Measurements from ENCODE around the gene CACNA2D3.
A peak's percentile ranks its signal among the peaks of the same experiment; 100 is the strongest.

Gene CACNA2D3

GRCh38 chr3:54223063-54223462 lies 100.7 kb downstream of the CACNA2D3 start:
- no peak for DNase-seq

DNA sequence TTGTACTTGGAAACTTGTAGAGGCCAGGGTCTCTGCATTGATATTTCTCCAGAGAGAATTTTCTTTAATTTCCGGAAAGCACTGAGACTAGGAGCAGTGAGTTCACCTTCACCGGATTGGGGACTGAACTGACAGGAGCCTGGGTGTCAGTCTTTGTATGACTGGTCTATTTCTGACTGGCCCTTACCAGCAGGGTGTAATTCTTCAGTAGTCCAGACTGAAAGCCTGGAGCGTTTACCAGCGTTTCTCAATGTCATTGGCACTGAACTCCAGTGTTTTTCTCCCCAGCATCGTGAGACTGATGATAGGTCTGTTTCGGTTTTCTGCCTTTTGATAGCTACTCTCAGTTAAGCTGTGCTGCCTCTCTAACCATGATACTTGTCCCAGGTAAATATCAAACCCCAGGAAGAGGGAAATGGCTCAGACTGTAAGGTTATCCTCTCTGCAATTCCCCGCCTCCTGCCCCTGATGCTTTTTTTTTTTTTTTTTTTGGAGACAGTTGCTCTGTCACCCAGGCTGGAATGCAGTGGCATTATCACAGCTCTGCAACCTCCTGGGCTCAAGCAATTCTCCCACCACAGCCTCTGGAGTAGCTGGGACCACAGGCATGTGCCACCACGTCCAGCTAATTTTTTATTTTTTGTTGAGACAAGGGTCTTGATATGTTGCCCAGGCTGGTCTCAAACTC lies 103.6 kb downstream of the CACNA2D3 start:
- DNase-seq: no peak

DNA sequence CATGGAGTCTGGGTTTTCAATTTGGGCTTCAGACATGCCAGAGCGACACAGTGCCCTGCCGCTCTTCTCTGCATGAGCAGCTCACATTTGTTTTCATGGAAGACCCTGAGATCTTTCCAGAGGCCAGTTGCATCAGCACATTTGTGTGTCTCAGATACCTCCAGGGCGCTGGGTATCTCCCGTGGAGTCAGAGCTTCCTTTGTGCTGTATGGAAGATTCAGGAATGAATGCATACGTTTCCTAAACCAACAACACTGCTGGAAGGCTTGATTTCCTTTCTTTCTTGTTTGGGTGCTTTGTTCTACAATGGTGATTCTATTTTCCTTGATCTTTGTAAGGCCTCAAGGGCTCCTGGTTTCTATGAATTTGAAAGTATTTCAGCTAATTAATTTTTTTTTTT lies 106.5 kb downstream of the CACNA2D3 start:
- no peak for DNase-seq

- no peak for DNase-seq
These were observed 110.3 kb downstream of the CACNA2D3 start for GRCh38 chr3:54232618-54233017.

DNA sequence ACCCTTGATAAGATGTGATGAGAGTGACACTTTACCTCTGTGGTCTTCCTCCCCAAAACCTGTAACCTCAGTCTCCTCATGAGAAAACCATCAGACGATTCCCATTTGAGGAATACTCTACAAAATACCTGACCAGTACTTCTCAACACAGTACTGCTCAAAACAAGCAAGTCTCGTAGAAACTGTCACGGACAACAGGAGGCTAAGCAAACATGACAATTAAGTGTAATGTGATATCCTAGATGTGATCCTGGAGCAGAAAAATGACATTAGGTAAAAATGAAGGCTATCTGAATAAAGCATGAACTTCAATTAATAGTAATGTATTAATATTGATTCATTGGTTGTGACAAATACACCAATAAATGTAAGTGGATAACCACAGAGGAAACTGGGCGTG lies 113.6 kb downstream of the CACNA2D3 start:
- DNase-seq: no peak

GRCh38 chr3:54237109-54237508 lies 114.8 kb downstream of the CACNA2D3 start:
- DNase-seq: no peak

GRCh38 chr3:54237788-54238502 lies 115.6 kb downstream of the CACNA2D3 start:
- no peak for DNase-seq

GRCh38 chr3:54240309-54240708 lies 118.0 kb downstream of the CACNA2D3 start:
- DNase-seq: no peak

DNA sequence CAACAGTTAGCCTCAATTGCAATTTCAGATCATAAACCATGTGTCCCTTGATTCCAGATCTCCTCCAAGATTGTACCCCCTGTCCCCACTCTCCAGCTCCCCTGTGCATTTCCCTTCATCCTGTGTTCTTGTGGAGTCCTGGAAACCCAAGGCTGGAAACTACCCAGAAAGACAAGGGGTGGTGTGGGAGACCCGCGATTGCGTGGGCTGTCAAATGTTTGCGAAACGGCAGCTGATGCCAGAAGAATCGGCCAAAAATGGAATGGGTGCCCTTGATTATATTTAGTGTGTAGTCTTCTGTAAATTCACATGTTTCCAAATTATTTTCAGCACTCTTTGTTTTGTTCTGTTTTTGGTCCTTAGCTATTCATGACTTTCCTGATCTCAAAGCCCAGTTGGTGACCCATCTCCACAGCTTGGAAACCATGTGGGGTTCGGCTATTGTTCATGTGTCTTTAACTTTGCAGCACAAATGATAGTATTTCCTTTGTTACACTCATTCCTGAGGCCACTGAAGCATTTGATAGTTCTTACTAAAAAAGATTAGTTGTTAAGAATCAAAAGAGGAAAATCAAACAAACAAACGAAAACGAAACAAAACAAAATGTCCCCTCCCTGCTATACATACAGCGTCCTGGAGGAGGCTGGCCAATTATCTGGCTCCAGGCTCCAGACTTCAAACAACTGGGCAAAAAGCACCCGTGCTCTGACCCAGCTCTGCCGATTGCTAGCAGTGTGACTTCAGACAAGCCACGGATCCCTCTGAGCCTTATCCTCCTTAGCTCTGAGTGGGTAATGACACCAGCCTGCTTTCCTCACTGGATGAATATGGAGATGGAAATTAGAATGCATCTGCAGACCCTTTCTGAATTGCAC lies 120.9 kb downstream of the CACNA2D3 start:
- DNase-seq: peak; percentile 63

DNA sequence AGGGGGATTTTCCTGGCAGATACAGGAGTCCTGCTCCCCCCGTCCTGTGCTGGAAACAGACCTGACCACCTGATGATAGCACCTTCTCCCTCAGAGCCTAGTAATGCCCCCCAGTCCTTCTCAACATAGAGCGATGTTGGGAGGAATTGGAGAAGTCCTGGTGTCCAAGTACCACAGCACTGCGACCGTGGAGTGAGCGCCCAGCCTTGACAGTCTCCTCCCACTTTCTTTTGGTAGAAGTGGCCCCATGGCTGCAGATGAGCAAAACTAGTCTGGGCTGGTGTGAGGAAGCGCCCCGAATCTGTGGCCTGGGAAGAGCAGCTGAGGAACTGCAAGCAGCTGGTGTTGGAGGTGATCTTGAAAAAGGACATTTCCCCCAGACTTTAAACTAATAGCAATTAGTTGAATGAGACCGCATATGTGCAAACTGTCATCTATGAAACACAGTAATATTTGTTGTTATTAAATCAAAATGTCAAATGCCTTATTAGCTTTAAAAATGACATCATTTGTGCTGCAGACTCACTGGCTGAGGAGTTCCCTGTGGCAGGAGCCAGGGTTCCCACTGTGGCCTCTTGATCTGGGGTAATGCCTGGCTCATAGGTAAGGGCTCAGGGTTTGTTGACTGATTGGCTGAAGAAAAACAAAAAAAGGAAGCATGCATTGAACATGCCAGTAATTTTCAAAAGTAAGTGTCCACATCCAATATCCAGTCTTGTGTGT lies 121.8 kb downstream of the CACNA2D3 start:
- DNase-seq: no peak

- no peak for DNase-seq
These were observed 129.4 kb downstream of the CACNA2D3 start for GRCh38 chr3:54251705-54252104.

- DNase-seq: no peak
These were observed 134.9 kb downstream of the CACNA2D3 start for GRCh38 chr3:54257125-54257720.

DNA sequence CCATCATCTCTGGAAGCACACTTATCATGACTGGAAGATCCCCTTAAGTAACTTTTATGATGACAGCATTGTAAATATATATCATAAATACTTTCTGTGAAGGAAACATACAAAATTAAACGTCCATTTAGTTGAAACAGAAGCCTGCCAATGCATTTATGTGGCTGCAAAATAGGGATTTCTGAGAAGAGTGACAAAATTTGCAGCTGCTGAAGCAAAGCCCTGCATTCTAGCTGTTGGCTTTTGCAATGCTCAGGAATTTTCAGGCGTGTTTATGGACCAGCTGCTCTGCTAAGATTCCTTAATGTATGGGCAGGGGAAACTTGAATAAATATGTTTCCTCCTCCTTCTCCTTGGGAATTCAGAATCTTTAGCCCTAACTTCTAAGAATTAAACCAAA lies 137.3 kb downstream of the CACNA2D3 start:
- no peak for DNase-seq

DNA sequence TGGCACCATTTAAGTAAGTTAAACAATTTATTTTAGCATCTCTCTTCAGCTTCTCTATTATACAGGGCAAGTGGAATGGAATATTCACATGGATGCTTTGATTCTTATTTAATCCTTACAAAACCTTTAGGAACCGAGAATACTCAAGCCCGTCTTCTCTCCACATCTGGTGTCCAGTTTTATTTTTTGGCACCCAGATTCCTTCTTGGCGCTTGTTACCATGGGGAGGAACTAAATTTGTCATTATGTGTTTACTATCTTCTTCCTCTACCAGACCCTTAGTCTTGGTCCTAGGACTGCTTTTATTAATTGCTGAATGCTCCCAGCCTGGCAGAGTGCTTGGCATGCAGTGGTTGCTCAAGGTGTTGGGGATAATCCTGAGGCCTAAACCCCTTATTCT lies 138.8 kb downstream of the CACNA2D3 start:
- DNase-seq: no peak

DNA sequence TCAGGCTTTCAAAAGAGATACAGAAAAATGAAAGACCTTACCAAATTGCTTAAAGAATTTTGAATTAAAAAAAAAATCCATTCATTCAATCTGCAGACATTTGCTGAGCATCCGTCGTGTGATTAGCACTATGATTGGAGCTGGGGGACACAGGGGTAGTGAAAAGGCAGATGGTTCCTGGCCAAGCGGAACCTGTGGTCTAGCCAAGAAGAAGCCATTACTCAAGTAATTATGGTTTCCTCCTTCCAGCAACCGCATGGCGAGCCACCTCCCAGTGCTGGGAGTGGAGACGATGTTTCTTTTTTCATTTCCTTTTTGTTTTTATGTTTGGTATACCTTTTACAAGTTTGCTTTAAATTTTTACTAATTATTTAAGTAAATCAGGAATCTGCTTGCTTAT lies 140.2 kb downstream of the CACNA2D3 start:
- no peak for DNase-seq

- DNase-seq: no peak
These were observed 140.6 kb downstream of the CACNA2D3 start for GRCh38 chr3:54262946-54263345.

DNA sequence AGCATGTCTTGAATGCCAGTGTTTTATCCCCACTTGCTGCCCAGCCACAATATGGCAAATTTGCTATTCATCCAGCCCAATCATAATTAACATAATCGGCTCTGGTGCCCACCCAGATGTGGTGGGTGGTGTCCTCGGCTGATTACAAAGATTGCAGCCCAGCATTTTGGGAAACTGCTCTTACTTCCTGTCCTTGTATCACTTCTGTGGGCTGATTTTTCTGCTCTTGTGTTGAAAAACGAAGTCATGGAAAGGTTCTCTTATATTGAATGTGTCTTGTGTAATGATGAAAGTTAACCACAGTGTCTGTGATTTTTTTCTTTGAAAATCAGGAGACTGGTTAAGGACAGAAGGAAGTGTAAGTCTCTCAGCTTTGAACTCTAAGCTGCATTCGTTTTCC lies 141.7 kb downstream of the CACNA2D3 start:
- DNase-seq: no peak

GRCh38 chr3:54270816-54271526 lies 148.6 kb downstream of the CACNA2D3 start:
- no peak for DNase-seq

DNA sequence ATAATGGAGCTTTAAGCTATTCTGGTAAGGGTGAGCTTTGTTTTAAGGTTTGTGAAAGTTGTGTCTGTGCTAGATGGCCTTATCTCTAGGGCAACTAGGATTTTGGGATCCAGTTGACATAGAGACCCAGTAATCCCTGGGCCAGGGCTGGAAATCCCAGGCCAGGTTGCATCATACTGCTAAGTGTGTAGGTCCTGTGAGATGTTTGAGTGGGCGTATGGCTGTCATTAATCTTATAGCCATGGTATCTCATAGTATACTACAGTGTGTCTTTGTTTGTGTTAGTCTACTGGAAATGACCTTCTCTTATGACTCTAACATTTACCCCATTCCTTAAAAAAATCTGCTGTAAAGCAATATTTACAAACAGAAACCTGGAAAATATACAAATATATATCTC lies 151.4 kb downstream of the CACNA2D3 start:
- DNase-seq: no peak

DNA sequence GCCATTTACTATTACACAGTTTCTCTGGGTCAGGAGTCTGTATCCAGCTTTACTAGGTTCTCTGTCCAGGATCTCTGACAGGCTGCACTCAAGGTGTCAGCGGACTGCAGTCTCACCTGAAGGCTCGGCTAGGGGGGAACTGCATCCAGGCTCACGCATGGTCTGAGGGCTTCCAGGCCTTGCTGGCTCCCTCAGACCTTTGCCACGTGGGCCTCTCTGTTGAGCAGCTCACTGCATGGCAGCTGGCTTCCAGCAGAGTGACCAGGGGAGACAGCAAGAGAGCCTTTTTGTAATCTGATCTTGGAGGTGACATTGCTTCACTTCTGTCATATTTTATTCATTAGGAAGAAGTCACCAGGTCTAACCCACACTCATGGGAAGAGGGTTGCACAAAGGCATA lies 152.3 kb downstream of the CACNA2D3 start:
- DNase-seq: no peak

DNA sequence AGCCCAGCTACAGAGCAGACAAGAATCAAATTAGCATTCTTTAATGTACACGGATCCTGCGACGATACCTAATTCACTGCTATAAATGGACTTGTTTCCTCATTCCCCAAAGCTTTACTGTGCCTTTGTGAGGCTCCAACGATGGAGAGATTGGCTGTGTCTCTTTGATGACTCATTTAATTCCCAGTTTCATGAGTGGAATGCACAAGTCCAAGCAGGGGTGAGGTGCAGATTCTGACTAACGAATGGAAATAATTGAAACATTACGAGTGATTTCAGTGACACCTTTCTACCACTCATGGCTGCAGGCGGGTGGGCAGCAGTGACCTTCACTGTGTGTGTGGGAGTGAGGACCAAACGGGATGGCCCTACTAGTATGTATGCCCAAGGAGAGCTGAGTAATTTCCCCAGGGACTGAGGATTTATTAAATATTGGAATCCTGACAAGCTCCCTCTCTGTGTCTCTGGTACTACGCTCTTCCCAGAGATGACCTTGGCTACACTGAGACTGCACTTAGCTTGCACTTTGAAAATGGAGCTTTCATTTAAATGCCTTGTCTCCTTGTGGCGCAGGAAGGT lies 156.7 kb downstream of the CACNA2D3 start:
- no peak for DNase-seq

GRCh38 chr3:54283470-54283869 lies 161.1 kb downstream of the CACNA2D3 start:
- no peak for DNase-seq
